HepG2 (cell line): Measurements from ENCODE around the gene ARHGEF12. TPM values are rescaled to one million over a fixed set of nuclear protein-coding genes. Genes with fewer than 3 reads are reported as not detected.

Source experiments
- ATAC-seq: fragments of 200-7000 bp; cut with Tn5 transposase; 3 replicates; pipeline ENCODE4 v1.9.1; 2020; ENCODE audit warnings: mild to moderate bottlenecking, moderate library complexity
- BruUV-seq: library from RNA; stranded (reverse); fragments of 400-500 nt; replicated peaks from 2 replicates; lab custom pipeline; 2021; lab: Mats Ljungman, UMichigan
- CTCF ChIA-PET: fragments of 300-600 bp; formaldehyde crosslinking; extraction: SDS; loops from one replicate; lab custom pipeline; 2021; ENCODE audit warnings: low total read pairs, inconsistent platforms, low intra/inter-chr PET ratio; lab: Yijun Ruan, JAX
- POLR2A ChIA-PET: fragments of 350-600 bp; sonication (Branson Sonifier 250); formaldehyde crosslinking; loops from one replicate; lab custom pipeline; 2020; ENCODE audit warnings: antibody characterized with exemption, inconsistent platforms; lab: Yijun Ruan, JAX
- DNase-seq: peaks from one replicate; pipeline ENCODE4 v3.0.0-alpha.2; 2015; ENCODE audit warnings: low spot score
- FAIRE-seq: peaks from 3 replicates; lab custom pipeline; 2011; peaks lifted over from hg19 to GRCh38; lab: Jason Lieb, UNC
- H2AFZ ChIP-seq: one replicate; pipeline ENCODE4 v1.6.1; 2011; ENCODE audit warnings: low read length, inconsistent platforms
- H3K27ac ChIP-seq: fragments of 300-600 bp; 3 replicates; pipeline ENCODE4 v1.8.0; 2011; ENCODE audit warnings: mixed run types, mild to moderate bottlenecking, mixed read lengths, low read length, inconsistent platforms; ENCODE audit not compliant: insufficient read depth; ENCODE audit errors: extremely low read length
- H3K27me3 ChIP-seq, 2 experiments: fragments of 200-600 bp in 1 of 2; 2 replicates in 1 of 2; 3 replicates in 1 of 2; pipeline versions ENCODE4 v1.6.0 to v1.8.0; 2011; ENCODE audit warnings: low read length in 2 of 2, mild to moderate bottlenecking in 2 of 2, moderate library complexity in 2 of 2, inconsistent platforms in 1 of 2; ENCODE audit not compliant: insufficient read depth in 2 of 2, control insufficient read depth in 1 of 2
- H3K36me3 ChIP-seq, 2 experiments: fragments of 200-600 bp in 1 of 2; replicated peaks in 1 of 2; 2 replicates in 1 of 2; 3 replicates in 1 of 2; pipeline versions ENCODE4 v1.5.1 to v1.8.0; 2011; ENCODE audit warnings: low read length in 2 of 2, inconsistent platforms in 1 of 2; ENCODE audit not compliant: insufficient read depth in 2 of 2, control insufficient read depth in 1 of 2
- H3K4me1 ChIP-seq: 2 replicates; pipeline ENCODE4 v1.5.1; 2012; ENCODE audit warnings: low read length, inconsistent platforms; ENCODE audit not compliant: insufficient read depth
- H3K4me2 ChIP-seq: 2 replicates; pipeline ENCODE4 v1.6.0; 2011; ENCODE audit warnings: low read depth, low read length, inconsistent platforms
- H3K4me3 ChIP-seq, 3 experiments: fragments of 200-600 bp in 1 of 3; sonication (generic), shearing (Covaris generic) in 1 of 3; replicated peaks in 1 of 3; 2 replicates each; pipeline ENCODE4 v1.5.1; 2011 to 2016; ENCODE audit warnings: low read length in 3 of 3, inconsistent platforms in 2 of 3, low read depth in 2 of 3, mild to moderate bottlenecking in 2 of 3, control low read depth in 1 of 3, mixed read lengths in 1 of 3; ENCODE audit not compliant: insufficient read depth in 1 of 3
- H3K79me2 ChIP-seq: one replicate; pipeline ENCODE4 v1.6.1; 2011; ENCODE audit warnings: low read length, inconsistent platforms; ENCODE audit not compliant: insufficient read depth
- H3K9ac ChIP-seq: 2 replicates; pipeline ENCODE4 v1.6.0; 2011; ENCODE audit warnings: mild to moderate bottlenecking, low read depth, low read length, inconsistent platforms; ENCODE audit not compliant: insufficient read depth
- H3K9me3 ChIP-seq: 2 replicates; pipeline ENCODE4 v1.5.1; 2012; ENCODE audit warnings: mild to moderate bottlenecking, low read length
- H4K20me1 ChIP-seq: 2 replicates; pipeline ENCODE4 v1.6.0; 2011; ENCODE audit warnings: inconsistent platforms, mild to moderate bottlenecking, low read length, moderate library complexity; ENCODE audit not compliant: insufficient read depth
- AGO1 ChIP-seq: fragments of 200-400 bp; formaldehyde crosslinking; IDR thresholded peaks from 2 replicates; pipeline ENCODE4 v1.6.1; 2017; ENCODE audit warnings: mild to moderate bottlenecking, low read depth, low read length, moderate library complexity; ENCODE audit not compliant: poor library complexity, severe bottlenecking
- KDM5A ChIP-seq: fragments of 200-600 bp; sonication (generic); IDR thresholded peaks from 2 replicates; pipeline ENCODE4 v1.7.0; 2018; ENCODE audit warnings: antibody characterized with exemption, mild to moderate bottlenecking, low read length, borderline replicate concordance
- KLF6 ChIP-seq: IDR thresholded peaks from 2 replicates; pipeline ENCODE4 v1.8.0; 2016; ENCODE audit warnings: missing biosample characterization, missing genetic modification reagents
- MEIS2 ChIP-seq: sonication (generic); formaldehyde crosslinking; IDR thresholded peaks from 2 replicates; pipeline ENCODE4 v1.9.0; 2021; ENCODE audit warnings: mild to moderate bottlenecking, missing genetic modification reagents
- MXD1 ChIP-seq: sonication (generic); formaldehyde crosslinking; IDR thresholded peaks from 2 replicates; pipeline ENCODE4 v1.4.0; 2020; ENCODE audit warnings: mild to moderate bottlenecking, missing genetic modification reagents
- NCOA1 ChIP-seq: sonication (generic); formaldehyde crosslinking; IDR thresholded peaks from 2 replicates; pipeline ENCODE4 v1.9.0; 2021; ENCODE audit warnings: missing genetic modification reagents
- NFATC3 ChIP-seq: sonication (generic); formaldehyde crosslinking; IDR thresholded peaks from 2 replicates; pipeline ENCODE4 v1.5.1; 2020; ENCODE audit warnings: mild to moderate bottlenecking, missing genetic modification reagents
- ZC3H13 ChIP-seq: sonication (generic); formaldehyde crosslinking; IDR thresholded peaks from 2 replicates; pipeline ENCODE4 v1.8.1; 2023; ENCODE audit warnings: mild to moderate bottlenecking, missing genetic modification reagents, moderate library complexity
- ZEB1 ChIP-seq: IDR thresholded peaks from 2 replicates; pipeline ENCODE4 v1.6.1; 2012; ENCODE audit warnings: mild to moderate bottlenecking, low read depth, inconsistent platforms; ENCODE audit not compliant: insufficient replicate concordance
- ZFP36 ChIP-seq: fragments of 150-350 bp; IDR thresholded peaks from 2 replicates; pipeline ENCODE4 v1.6.1; 2018; ENCODE audit warnings: borderline replicate concordance, low read length, low read depth; ENCODE audit not compliant: partially characterized antibody
- ZFP91 ChIP-seq: sonication (generic); formaldehyde crosslinking; IDR thresholded peaks from 2 replicates; pipeline ENCODE4 v1.9.0; 2022; ENCODE audit warnings: missing genetic modification reagents, mild to moderate bottlenecking, borderline replicate concordance
- ZNF550 ChIP-seq: sonication (generic); formaldehyde crosslinking; IDR thresholded peaks from 2 replicates; pipeline ENCODE4 v1.4.0; 2020; ENCODE audit warnings: mild to moderate bottlenecking, missing genetic modification reagents, borderline replicate concordance
- ZNF615 ChIP-seq: sonication (generic); formaldehyde crosslinking; IDR thresholded peaks from 2 replicates; pipeline ENCODE4 v1.5.0; 2020; ENCODE audit warnings: mild to moderate bottlenecking, missing genetic modification reagents, borderline replicate concordance
- ZNF850 ChIP-seq: sonication (generic); formaldehyde crosslinking; conservative IDR thresholded peaks from 2 replicates; pipeline ENCODE4 v1.9.0; 2021; ENCODE audit warnings: mild to moderate bottlenecking, missing genetic modification reagents
- WGBS: methylation state at CpG from one replicate; pipeline ENCODE4 v1.1.6; 2017; ENCODE audit warnings: low lambda C conversion rate; 5-methylcytosine and 5-hydroxymethylcytosine counted together
- in situ Hi-C: cut with HindIII; loops from 2 replicates; pipeline ENCODE4 v1.10.0; 2017; ENCODE audit warnings: low pct_unique_long_range_greater_than_20kb; ENCODE audit not compliant: extremely low pct_ligation_motif_present
- intact Hi-C: fragments of 100-400 bp; cut with micrococcal nuclease; formaldehyde crosslinking; loops from one replicate; pipeline ENCODE4 v1.10.0; 2022; ENCODE audit not compliant: unreplicated experiment
- polyA plus RNA-seq, 8 experiments: library from polyadenylated mRNA; depleted of rRNA in 3 of 8; stranded (reverse) in 7 of 8; unstranded in 1 of 8; fragments of >200 nt; fragmentation: Illumina TruSeq in 4 of 8; extraction: Trizol in 4 of 8; gene quantifications; 2 replicates each; pipeline versions ENCODE4 v1.2.1 to v1.2.3, GENCODE V29; 2011 to 2016; ENCODE audit warnings: low read depth in 4 of 8, missing spikeins in 1 of 8, mixed read lengths in 1 of 8; ENCODE audit not compliant: insufficient read depth in 1 of 8
- total RNA-seq, 5 experiments: library from RNA; depleted of rRNA; stranded (reverse); fragments of >200 nt; fragmentation: Illumina TruSeq; extraction: Trizol; gene quantifications; 2 replicates each; pipeline ENCODE4 v1.2.3, GENCODE V29; 2016; ENCODE audit warnings: low read depth in 1 of 5

The ARHGEF12 gene
- total and polyA plus RNA-seq, 2 of the 13 experiments (the other 11 are each of a cell fraction or from before 2014, with no cell fraction given): 17.9 to 54.4 TPM

GRCh38 chr11:120527111-120527761 lies 191.0 kb downstream of the ARHGEF12 start:
- FAIRE-seq: no peak
- no peaks in the 10 kb centered on the region for H3K36me3 ChIP-seq
- no peaks in the 10 kb centered on the region for H3K79me2 ChIP-seq
- H3K4me2 ChIP-seq: no peak overlapping the region
- H3K4me3 ChIP-seq: no peak overlapping the region
- no TSS peak for BruUV-seq
- peaks cover 32% of the 10 kb centered on the region for H3K4me1 ChIP-seq
- no peak overlapping the region for H2AFZ ChIP-seq
- in situ Hi-C loops: no loop called here
- no peak for DNase-seq
- WGBS: no CpG with 5 or more reads among the region's 16 CpGs
- no peaks in the 10 kb centered on the region for H4K20me1 ChIP-seq
- CTCF ChIA-PET: no interaction called here
- POLR2A ChIA-PET: no interaction called here
- no peaks in the 10 kb centered on the region for H3K9me3 ChIP-seq
- intact Hi-C loops: no loop called here
- H3K27ac ChIP-seq: no peak overlapping the region
- 0 out of 3 replicates have a peak, but pooled peaks have one; percentile 11 for ATAC-seq
- peaks cover 3 to 45% of the 10 kb centered on the region in 2 experiments; a peak in 4 of 5 replicates for H3K27me3 ChIP-seq
- no peak for TF ChIP-seq ZNF850 (CRISPR knock-in tag)
- no peak overlapping the region for H3K9ac ChIP-seq

- peaks cover 3 to 33% of the 10 kb centered on the region in 2 experiments; a peak in 4 of 5 replicates for H3K27me3 ChIP-seq
- intact Hi-C loops: no loop called here
- TF ChIP-seq MXD1 (CRISPR knock-in tag) (no peak), ZNF615 (CRISPR knock-in tag) (no peak), KDM5A (no peak), ZEB1 (no peak), AGO1 (no peak), MEIS2 (CRISPR knock-in tag) (no peak), NFATC3 (CRISPR knock-in tag) (no peak), ZC3H13 (CRISPR knock-in tag) (no peak), NCOA1 (CRISPR knock-in tag) (no peak), ZFP91 (CRISPR knock-in tag) (no peak), KLF6 (no peak), ZNF550 (CRISPR knock-in tag) (no peak), ZFP36 (no peak)
Measured at GRCh38 chr11:120528749-120529148, 192.5 kb downstream of the ARHGEF12 start.

More at GRCh38 chr11:120528749-120529148, 192.5 kb downstream of the ARHGEF12 start:
- no TSS peak for BruUV-seq
- H2AFZ ChIP-seq: no peak overlapping the region
- H3K4me1 ChIP-seq: peaks cover 33% of the 10 kb centered on the region
- no peaks in the 10 kb centered on the region for H3K79me2 ChIP-seq
- ATAC-seq (no peak), FAIRE-seq (no peak), DNase-seq (no peak)
- H4K20me1 ChIP-seq: no peaks in the 10 kb centered on the region
- no peak overlapping the region for H3K9ac ChIP-seq
- 53% methylated on average over 4 of the region's 4 CpGs for WGBS
- in situ Hi-C loops: no loop called here
- no peak overlapping the region for H3K4me2 ChIP-seq
- no peak overlapping the region for H3K4me3 ChIP-seq
- H3K9me3 ChIP-seq: no peaks in the 10 kb centered on the region
- no peak overlapping the region for H3K27ac ChIP-seq
- ChIA-PET CTCF (no interaction called here), POLR2A (no interaction called here)
- no peaks in the 10 kb centered on the region for H3K36me3 ChIP-seq
